ENCODE results near the gene RABGAP1.

The RABGAP1 gene

GRCh38 chr9:123074628-123075027 lies 133.8 kb downstream of the RABGAP1 start:
- in situ Hi-C loops (cut with MboI; ENCODE audit: low sequenced_read_pairs), result no loop called here

DNA sequence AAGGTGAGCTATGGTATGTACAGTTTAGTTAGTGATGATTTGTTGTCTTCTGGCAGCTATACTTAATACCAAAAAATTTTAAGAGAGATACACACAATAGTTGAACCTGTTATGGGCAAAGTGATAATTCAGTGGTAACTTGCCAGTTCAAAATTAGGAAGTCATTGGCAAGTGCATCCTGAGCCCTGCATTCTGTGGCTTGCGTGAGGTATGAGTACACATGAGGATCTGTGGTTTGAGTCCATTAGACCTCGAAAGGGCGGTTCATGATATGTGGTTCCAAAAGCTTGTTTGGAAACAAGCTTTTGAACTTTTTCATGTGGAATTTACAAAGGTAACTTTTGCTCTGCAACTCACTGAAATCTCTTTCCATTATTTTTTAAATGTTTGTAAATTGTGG lies 139.6 kb downstream of the RABGAP1 start:
- in situ Hi-C loops (cut with MboI; ENCODE audit: low sequenced_read_pairs), result loop anchor here (10.0 kb wide), 1 partner anchor 264 kb away; no protein-coding TSS in a partner anchor

DNA sequence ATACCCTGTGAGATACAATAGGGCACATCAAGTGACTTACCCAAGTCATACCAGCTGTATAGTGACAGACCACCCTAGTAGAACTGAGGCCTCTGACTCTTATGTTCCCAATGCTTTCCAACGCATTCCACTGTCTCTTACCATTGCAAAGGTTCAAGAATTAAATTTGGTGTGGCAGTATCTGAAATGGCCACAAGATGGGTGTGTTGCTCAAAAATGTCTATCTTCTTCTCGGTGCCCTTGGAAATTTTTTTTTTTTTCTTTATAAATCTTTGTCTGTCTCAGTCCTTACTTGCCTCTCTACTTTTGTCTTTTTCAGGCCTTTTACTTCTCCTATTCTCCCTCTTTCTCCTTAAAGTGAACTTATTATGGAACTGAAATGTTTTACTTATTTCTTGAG lies 141.0 kb downstream of the RABGAP1 start:
- in situ Hi-C loops (cut with MboI; ENCODE audit: low sequenced_read_pairs), result loop anchor here (10.0 kb wide), 1 partner anchor 263 kb away; no protein-coding TSS in a partner anchor

DNA sequence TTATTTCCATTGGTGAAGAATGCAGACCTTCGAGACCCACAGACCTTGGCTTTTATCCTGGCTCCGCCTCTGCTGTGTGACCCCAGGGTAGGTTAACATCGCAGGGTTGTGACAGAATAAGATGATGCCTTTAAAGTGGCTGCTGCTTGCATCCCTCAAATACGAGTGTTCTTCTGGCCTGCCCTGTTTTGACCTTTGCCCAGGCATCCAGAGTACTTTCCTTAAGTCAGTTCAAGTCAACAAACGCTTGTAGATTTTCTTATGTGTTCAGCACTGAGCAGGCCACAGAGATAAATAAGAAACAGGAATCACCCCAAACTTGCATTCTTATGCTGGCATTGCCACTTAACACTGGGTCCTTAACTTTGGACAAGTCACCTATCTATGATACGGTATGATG lies 142.9 kb downstream of the RABGAP1 start:
- in situ Hi-C loops (cut with MboI; ENCODE audit: low sequenced_read_pairs), result loop anchor here (10.0 kb wide), 1 partner anchor 261 kb away; no protein-coding TSS in a partner anchor

DNA sequence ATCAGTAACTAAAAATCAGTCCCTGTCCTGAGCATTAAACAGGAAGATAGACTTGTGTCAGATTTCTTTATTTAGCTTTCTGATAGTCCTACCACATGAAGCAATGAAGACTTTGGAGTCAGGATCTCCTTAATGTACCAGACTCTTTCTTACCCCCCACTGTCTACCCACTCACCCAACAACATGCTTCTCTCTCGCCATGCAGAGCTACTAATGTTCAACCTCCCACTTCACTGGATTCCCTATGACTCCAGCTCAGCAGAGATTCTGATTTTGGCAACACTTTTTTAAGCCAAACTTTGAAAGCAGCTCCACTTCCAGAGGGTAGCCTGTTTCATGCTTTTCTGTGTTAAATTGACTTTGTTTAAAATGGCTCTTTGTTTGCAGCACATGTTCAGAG lies 143.4 kb downstream of the RABGAP1 start:
- in situ Hi-C loops (cut with MboI; ENCODE audit: low sequenced_read_pairs), result loop anchor here (10.0 kb wide), 1 partner anchor 261 kb away; no protein-coding TSS in a partner anchor

GRCh38 chr9:123085916-123086315 lies 145.1 kb downstream of the RABGAP1 start:
- in situ Hi-C loops (cut with MboI; ENCODE audit: low sequenced_read_pairs), result loop anchor here (10.0 kb wide), 1 partner anchor 259 kb away; no protein-coding TSS in a partner anchor

DNA sequence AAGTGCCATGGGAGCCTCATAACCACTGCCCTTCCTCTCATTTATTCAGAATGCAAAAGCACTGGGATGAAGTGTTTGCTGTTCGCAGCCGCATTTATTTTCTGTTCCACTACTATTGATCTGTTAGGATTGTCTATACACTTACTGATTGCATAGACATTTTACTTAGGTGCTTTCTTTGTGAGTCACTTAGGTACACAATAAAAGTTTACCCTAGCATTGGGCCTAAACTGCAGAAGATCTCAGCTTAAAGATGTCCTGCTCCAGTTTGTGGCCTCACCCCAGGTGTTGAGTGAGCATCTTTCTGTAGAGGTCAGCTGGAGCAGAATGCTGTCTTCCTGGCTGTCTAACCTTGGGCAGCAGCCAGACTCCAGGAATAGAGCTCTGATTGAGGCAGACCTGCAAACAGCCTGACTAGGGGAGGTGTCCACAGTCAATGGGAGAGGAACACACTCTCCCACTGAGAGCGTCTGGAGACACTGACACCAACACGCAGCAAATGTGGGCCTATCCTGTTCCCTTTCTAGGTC lies 146.6 kb downstream of the RABGAP1 start:
- in situ Hi-C loops (cut with MboI; ENCODE audit: low sequenced_read_pairs), result loop anchor here (10.0 kb wide), 1 partner anchor 257 kb away; no protein-coding TSS in a partner anchor

GRCh38 chr9:123089040-123089439 lies 148.2 kb downstream of the RABGAP1 start:
- in situ Hi-C loops (cut with MboI; ENCODE audit: low sequenced_read_pairs), result loop anchor here (10.0 kb wide), 1 partner anchor 256 kb away; no protein-coding TSS in a partner anchor

GRCh38 chr9:123089790-123090189 lies 149.0 kb downstream of the RABGAP1 start:
- in situ Hi-C loops (cut with MboI; ENCODE audit: low sequenced_read_pairs), result loop anchor here (10.0 kb wide), 1 partner anchor 255 kb away; no protein-coding TSS in a partner anchor

GRCh38 chr9:123090198-123090896 lies 149.5 kb downstream of the RABGAP1 start:
- in situ Hi-C loops (cut with MboI; ENCODE audit: low sequenced_read_pairs), result no loop called here

DNA sequence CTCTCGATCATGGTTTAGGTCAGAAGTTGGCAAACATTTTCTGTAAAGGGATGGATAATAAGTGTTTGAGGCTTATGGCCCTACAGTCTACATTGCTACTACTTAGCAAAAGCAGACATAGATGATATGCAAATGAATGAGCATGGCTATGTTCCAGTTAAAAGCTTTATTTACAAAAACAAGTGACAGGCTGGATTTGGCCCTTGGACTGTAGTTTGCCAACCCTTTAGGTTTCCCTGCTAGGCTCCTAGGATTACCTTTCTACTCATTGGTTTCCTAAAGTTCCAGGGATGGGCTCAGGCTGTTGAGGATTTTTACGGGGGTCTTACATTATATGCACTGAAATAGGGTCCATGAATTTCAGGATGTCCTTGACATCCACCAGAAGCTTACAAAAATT lies 150.1 kb downstream of the RABGAP1 start:
- in situ Hi-C loops (cut with MboI; ENCODE audit: low sequenced_read_pairs), result no loop called here

DNA sequence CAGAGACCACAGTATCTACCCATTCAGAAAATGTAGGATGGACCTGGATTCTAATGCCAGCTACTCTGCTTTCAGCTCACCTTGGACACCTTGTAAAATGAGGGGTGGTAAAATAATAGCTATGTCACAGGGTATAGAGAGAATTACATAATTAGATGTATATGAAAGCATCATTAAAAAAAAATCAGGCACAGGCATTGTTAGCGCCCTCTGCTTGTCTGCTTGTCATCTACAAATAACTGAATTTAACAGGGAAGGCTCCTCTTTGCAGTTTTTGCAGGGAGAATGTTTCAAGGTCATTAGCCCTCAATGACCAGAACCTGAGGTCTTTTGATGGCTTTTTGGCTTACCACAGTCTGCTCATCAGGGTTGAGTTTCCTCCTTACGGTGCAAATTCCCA lies 150.6 kb downstream of the RABGAP1 start:
- in situ Hi-C loops (cut with MboI; ENCODE audit: low sequenced_read_pairs), result no loop called here

GRCh38 chr9:123093141-123093540 lies 152.3 kb downstream of the RABGAP1 start:
- in situ Hi-C loops (cut with MboI; ENCODE audit: low sequenced_read_pairs), result no loop called here

- in situ Hi-C loops (cut with MboI; ENCODE audit: low sequenced_read_pairs), result no loop called here
These were observed 156.2 kb downstream of the RABGAP1 start for GRCh38 chr9:123096987-123097386.

DNA sequence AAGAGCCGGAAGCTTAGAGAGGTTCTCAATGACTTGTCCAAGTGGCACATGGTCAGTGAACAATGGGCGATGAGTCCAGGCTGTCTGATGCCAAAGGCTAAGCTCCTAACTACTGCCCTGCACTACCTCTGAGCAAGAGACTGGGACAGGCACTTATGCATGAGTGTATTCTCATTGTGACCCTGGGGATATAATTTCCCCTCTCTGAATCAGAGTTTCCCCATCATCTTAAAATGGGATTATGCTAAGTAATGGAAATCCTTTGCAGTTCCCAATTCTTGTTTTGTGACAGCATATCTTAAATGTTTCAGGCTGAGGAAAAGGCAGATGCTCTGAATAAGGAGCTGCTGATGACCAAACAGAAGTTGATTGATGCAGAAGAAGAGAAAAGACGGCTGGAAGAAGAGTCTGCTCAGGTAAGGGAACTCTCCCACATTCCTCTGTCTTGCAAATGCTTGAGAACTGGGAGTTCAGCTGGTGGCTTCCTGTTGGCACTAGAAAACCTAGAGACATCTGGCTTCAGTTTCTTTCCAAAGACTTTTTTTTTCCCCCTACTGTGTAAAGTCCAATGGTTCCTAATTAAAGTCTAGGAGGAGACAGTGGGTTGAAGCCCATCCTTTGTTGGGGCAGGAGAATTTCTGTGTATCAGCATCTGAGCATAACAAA lies 156.7 kb downstream of the RABGAP1 start:
- in situ Hi-C loops (cut with MboI; ENCODE audit: low sequenced_read_pairs), result no loop called here

DNA sequence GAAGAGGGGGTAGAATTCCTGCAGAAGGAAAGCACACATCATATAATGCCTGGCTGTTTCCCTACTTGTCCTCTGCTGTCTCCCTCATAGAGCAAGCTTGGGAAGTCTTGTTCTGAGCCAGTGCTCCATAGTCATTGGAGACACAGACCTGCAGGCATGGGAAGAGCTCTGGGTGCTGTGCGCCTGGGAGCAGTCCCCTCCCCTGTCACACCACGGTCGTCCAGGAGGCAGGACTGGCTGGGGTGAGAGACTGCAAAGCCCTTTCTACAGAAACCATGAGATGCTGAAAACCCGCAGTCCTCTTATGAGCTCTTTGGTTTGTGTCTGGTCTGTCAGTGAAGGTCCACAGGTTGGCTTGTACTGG lies 157.3 kb downstream of the RABGAP1 start:
- in situ Hi-C loops (cut with MboI; ENCODE audit: low sequenced_read_pairs), result no loop called here

DNA sequence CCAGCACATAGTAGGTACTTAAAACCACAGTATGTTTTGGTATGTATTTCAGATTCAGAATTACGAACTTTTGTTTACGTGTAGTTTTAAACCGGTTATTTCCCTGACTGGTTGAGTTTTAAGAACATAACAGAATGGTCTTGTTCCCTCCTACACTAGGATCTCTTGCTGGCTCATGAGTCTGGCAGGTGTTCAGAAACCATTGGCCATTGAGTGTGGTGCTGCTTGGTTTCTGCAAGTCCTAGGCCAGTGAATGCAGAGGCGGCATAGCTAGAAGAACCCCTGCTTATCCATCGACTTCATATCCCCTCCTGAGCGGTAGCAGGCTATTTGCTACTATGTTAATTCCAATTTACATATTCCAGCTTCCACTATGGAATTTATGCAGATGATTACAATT lies 158.2 kb downstream of the RABGAP1 start:
- in situ Hi-C loops (cut with MboI; ENCODE audit: low sequenced_read_pairs), result no loop called here

DNA sequence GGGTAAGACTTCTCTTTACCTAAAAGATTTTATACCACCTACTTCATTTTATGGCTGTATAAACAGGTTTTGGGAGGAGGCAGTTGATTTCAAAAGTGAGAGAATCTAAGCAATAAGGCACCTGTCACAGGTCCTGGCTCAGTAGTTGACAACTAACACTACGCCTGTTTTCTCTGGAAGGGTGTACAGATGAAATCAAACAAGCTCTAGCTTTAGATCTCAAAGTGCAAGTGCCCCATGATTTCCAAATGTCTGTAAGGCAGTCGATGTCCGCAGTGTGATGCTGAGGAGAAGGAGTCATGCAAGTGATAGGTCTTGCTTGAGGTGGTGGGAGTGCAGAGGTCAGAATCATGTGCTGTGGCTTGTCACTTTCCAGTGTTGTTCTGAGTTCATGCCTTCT lies 158.7 kb downstream of the RABGAP1 start:
- in situ Hi-C loops (cut with MboI; ENCODE audit: low sequenced_read_pairs), result no loop called here

GRCh38 chr9:123102375-123103113 lies 161.7 kb downstream of the RABGAP1 start:
- in situ Hi-C loops (cut with MboI; ENCODE audit: low sequenced_read_pairs), result no loop called here

GRCh38 chr9:123104807-123105206 lies 164.0 kb downstream of the RABGAP1 start:
- in situ Hi-C loops (cut with MboI; ENCODE audit: low sequenced_read_pairs), result no loop called here

DNA sequence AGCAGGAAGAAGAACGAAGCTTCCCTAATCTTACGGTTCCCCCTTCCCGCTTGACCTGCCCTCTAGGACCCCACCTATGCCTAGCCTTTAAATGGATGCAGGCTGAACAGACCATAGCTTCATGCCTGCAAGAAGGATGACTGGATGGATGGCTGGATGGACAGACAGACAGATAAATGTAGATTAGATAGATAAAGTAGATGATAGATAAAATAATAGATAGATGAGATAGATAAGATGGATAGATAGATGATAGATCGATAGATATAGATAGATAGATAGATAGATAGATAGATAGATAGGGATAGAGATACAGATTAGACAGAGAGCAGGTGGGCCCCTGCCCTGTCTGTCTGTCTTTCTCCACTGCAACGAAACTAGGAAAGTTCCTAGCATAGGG lies 164.7 kb downstream of the RABGAP1 start:
- in situ Hi-C loops (cut with MboI; ENCODE audit: low sequenced_read_pairs), result no loop called here
